Heart left ventricle (tissue), 16 donors: ENCODE measurements around the gene B4GALNT3. TPM values are rescaled to one million over a fixed set of nuclear protein-coding genes. Genes with fewer than 3 reads are reported as not detected.

Experiments
- ATAC-seq, 4 donors: fragments of 200-7000 bp; cut with Tn5 transposase; one replicate each; pipeline ENCODE4 v1.9.1; 2020 to 2022; ENCODE audit warnings: moderate library complexity in 4 of 4, mild to moderate bottlenecking in 3 of 4, moderate number of reproducible peaks in 1 of 4
- DNase-seq, 5 donors: peaks; one replicate each; pipeline ENCODE4 v3.0.0-alpha.2; 2020
- H3K27ac ChIP-seq, 12 donors: fragments of 200-600 bp; sonication (generic) in 4 of 12; one replicate each; pipeline versions ENCODE4 v1.5.0 to v1.8.0; 2016 to 2022; ENCODE audit warnings: mild to moderate bottlenecking in 2 of 12
- H3K27me3 ChIP-seq, 9 donors: fragments of 200-600 bp; sonication (generic) in 2 of 9; one replicate each; pipeline versions ENCODE4 v1.5.1 to v1.8.0; 2016 to 2022; ENCODE audit warnings: mild to moderate bottlenecking in 3 of 9
- H3K36me3 ChIP-seq, 9 donors: fragments of 200-600 bp; sonication (generic) in 2 of 9; one replicate each; pipeline versions ENCODE4 v1.5.0 to v1.8.0; 2018 to 2022; ENCODE audit warnings: mild to moderate bottlenecking in 2 of 9
- H3K4me1 ChIP-seq, 12 donors: fragments of 200-600 bp; sonication (generic) in 4 of 12; one replicate each; pipeline versions ENCODE4 v1.5.0 to v1.8.0; 2016 to 2022; ENCODE audit warnings: mild to moderate bottlenecking in 3 of 12
- H3K4me3 ChIP-seq, 12 donors: fragments of 200-600 bp; sonication (generic) in 4 of 12; one replicate each; pipeline versions ENCODE4 v1.5.0 to v1.8.0; 2017 to 2022; ENCODE audit warnings: mild to moderate bottlenecking in 9 of 12, moderate library complexity in 4 of 12
- H3K9me3 ChIP-seq, 12 donors: fragments of 200-600 bp; sonication (generic) in 4 of 12; one replicate each; pipeline versions ENCODE4 v1.5.0 to v1.8.0; 2016 to 2022; ENCODE audit warnings: mild to moderate bottlenecking in 1 of 12
- POLR2A ChIP-seq, 2 donors: fragments of 450-650 bp; IDR thresholded peaks; one replicate each; pipeline ENCODE4 v1.6.1; 2017; ENCODE audit warnings: antibody characterized with exemption in 2 of 2, mild to moderate bottlenecking in 2 of 2, moderate library complexity in 2 of 2
- WGBS, 4 donors: extraction: QIAGEN DNeasy Blood & Tissue Kit in 2 of 4; methylation state at CpG; one replicate each; pipeline versions ENCODE4 v1.1.5 to v1.1.7; 2013 to 2018; 5-methylcytosine and 5-hydroxymethylcytosine counted together
- intact Hi-C, 10 donors: fragments of 100-400 bp; cut with DNase I; formaldehyde crosslinking; loops; one replicate each; pipeline versions ENCODE4 v1.11.1 to v1.14.2; 2022
- polyA plus RNA-seq, 2 donors: library from polyadenylated mRNA; stranded (reverse); fragments of 200-250 nt; gene quantifications; one replicate each; pipeline ENCODE4 v1.2.3, GENCODE V29; 2013
- total RNA-seq, 9 donors: library from RNA; depleted of rRNA in 2 of 9; stranded (reverse); fragments of >200 nt in 2 of 9; fragmentation: NEBNext Ultra II Directional in 3 of 9; extraction: Animal tissue kit (Norgen Biotek cat#: 25700) in 3 of 9; gene quantifications; one replicate each; pipeline versions ENCODE4 v1.1.0 to v1.2.4, GENCODE V29; 2016 to 2023
- TF ChIP-seq, protein P1 (sequence below), 12 donors: fragments of 200-600 bp; sonication (generic) in 4 of 12; IDR thresholded peaks; one replicate each; pipeline versions ENCODE4 v1.5.0 to v1.8.0; 2018 to 2022; ENCODE audit warnings: antibody characterized with exemption in 12 of 12, mild to moderate bottlenecking in 5 of 12
- donor health status: ischemic (EF 13 %, LVEDD 7.1; RV severe dilation, severe dysfunction).
- donor health status: healthy with polysubstance abuse.
- donor health status: DM: no; HTN: yes; CAD: no.
- donor health status: DM: no; HTN: no; CAD: no.
- donor health status: ischemic (EF 25% LVEDD 6.9; RV normal size, moderate dysfunction).
- donor health status: ischemic (EF 25% LVEDD 5.7; RV mildly dilated, moderate dysfunction).
- donor health status: healthy.
- donor health status: DM: yes; HTN: yes; CAD: no.
- donor health status: ischemic (EF 35%, LVEDD 5.7; RV mildly dilated, moderate dysfunction).
- donor health status: nonischemic (EF 11% LVEDD 7.7; RV severe dilation, severe dysfunction).
- donor health status: DM: yes; HTN: yes; CAD: no.
- donor health status: PGD.
- donor health status: ischemic (EF 29% LVEDD 5.4; RV normal size, mild dysfunction).
- donor health status: nonischemic (EF 23%, LVEDD 6.1; RV moderate dilation, normal function).

Gene B4GALNT3
- total and polyA plus RNA-seq, 11 donors = 19.3 to 59.4 (median 34.1) TPM

DNA sequence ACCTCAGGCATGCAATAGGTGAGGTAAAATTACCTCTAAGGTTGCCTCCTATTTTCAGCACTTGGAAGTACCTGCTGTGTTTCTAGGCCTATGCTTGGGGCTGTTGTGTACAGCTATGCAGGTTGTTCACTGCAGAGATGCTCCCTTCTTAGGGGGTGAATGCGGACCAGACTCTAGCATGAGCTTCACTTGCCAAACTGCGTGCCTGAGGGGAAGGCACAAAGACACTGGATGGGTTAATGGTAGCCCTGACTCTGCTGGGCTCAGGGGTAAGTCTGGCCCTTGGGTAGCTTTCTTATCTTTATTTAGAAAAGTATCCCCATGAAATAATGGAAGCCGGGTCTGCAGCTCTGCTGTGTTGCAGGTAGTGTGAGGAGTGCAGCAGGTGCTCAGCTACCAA is 35.7 kb downstream of the B4GALNT3 start:
- Histone ChIP-seq H3K27me3 (no peaks in the 10 kb centered on the region), H3K4me3 (no peak overlapping the region), H3K4me1 (peaks cover 0 to 6% (median 0%) of the 10 kb centered on the region in 12 donors), H3K36me3 (no peaks in the 10 kb centered on the region), H3K27ac (no peak overlapping the region), H3K9me3 (peaks cover 0 to 9% (median 0%) of the 10 kb centered on the region in 12 donors)
- intact Hi-C loops = loop anchor here in 1 of 10 donors (10.0 kb wide), 1 partner anchor 49 kb away; no protein-coding TSS in a partner anchor
- ATAC-seq (no peak), DNase-seq (no peak)
- TF ChIP-seq POLR2A (IDR thresholded peaks at IDR 0.05) = no peak
- TF ChIP-seq, protein P1, sequence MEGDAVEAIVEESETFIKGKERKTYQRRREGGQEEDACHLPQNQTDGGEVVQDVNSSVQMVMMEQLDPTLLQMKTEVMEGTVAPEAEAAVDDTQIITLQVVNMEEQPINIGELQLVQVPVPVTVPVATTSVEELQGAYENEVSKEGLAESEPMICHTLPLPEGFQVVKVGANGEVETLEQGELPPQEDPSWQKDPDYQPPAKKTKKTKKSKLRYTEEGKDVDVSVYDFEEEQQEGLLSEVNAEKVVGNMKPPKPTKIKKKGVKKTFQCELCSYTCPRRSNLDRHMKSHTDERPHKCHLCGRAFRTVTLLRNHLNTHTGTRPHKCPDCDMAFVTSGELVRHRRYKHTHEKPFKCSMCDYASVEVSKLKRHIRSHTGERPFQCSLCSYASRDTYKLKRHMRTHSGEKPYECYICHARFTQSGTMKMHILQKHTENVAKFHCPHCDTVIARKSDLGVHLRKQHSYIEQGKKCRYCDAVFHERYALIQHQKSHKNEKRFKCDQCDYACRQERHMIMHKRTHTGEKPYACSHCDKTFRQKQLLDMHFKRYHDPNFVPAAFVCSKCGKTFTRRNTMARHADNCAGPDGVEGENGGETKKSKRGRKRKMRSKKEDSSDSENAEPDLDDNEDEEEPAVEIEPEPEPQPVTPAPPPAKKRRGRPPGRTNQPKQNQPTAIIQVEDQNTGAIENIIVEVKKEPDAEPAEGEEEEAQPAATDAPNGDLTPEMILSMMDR (IDR thresholded peaks at IDR 0.05) = no peak
- 56 to 87% (median 83%) methylated on average over 3 of the region's 3 CpGs for WGBS, 4 donors

DNA sequence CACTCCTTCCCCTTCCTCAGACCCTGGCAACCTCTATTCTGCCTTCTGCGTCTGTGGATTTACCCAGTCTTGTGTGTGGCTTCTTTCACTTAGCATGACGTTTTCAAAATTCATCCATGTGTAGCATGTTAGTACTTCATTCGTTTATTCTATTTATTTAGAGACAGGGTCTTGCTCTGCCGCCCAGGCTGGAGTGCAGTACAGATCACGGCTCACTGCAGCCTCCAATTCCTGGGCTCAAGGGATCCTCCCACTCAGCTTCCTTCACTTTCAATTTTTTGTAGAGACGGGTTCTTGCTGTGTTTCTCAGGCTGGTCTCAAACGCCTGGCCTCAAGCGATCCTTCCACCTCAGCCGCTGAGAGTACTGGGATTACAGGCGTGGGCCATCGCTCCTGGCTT is 37.0 kb downstream of the B4GALNT3 start:
- DNase-seq = no peak

DNA sequence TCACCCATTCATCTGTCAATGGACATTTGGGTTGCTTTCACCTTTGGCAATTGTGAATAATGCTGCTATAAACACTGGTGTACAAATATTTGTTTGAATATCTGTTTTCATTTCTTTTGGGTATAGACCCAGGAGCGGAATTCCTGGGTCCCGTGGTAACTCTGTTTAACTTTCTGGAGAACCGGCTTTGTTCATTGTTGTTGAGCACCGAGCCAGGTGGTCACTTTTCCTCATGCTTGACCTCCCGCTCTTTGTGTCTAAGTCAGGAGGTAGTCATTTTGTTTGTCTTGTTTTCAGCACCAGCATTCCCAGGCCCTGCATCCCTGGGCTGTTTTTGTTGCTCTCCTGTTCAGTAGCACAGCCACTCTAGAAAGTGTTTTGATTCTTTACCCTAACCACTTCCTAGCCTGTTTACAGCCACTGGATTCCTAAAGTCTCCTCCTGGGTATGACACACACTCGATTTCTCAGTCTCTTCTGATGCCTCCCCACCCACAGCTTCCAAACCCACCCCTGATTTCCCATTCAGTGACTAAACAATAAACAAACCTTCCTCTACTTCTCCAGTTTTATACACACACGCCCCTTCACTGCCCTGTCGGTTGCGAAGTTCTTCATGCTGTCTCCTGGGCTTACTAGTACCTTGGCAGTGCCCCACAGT is 37.9 kb downstream of the B4GALNT3 start:
- Histone ChIP-seq H3K9me3 (no peaks in the 10 kb centered on the region), H3K27me3 (no peaks in the 10 kb centered on the region), H3K36me3 (no peaks in the 10 kb centered on the region), H3K27ac (no peak overlapping the region), H3K4me1 (peaks cover 0 to 19% (median 7%) of the 10 kb centered on the region in 12 donors), H3K4me3 (no peak overlapping the region)
- DNase-seq (no peak), ATAC-seq (no peak)
- intact Hi-C loops = loop anchor here in 1 of 10 donors (10.0 kb wide), 1 partner anchor 47 kb away; no protein-coding TSS in a partner anchor
- 78 to 85% (median 80%) methylated on average over 9 of the region's 9 CpGs for WGBS, 4 donors
- TF ChIP-seq POLR2A (IDR thresholded peaks at IDR 0.05) = no peak
- TF ChIP-seq, protein P1 (IDR thresholded peaks at IDR 0.05) = no peak

More for the DNA sequence above, 37.0 kb downstream of the B4GALNT3 start:
- Histone ChIP-seq H3K9me3 (no peaks in the 10 kb centered on the region), H3K27ac (no peak overlapping the region), H3K4me1 (peaks cover 0 to 10% (median 2%) of the 10 kb centered on the region in 12 donors), H3K4me3 (no peak overlapping the region), H3K27me3 (no peaks in the 10 kb centered on the region), H3K36me3 (no peaks in the 10 kb centered on the region)
- WGBS, 4 donors = 83 to 87% (median 84%) methylated on average over 11 of the region's 11 CpGs
- no peak for ATAC-seq
- intact Hi-C loops = loop anchor here in 1 of 10 donors (10.0 kb wide), 1 partner anchor 48 kb away; no protein-coding TSS in a partner anchor
- no peak for TF ChIP-seq POLR2A (IDR thresholded peaks at IDR 0.05)
- TF ChIP-seq, protein P1 (IDR thresholded peaks at IDR 0.05) = no peak

DNA sequence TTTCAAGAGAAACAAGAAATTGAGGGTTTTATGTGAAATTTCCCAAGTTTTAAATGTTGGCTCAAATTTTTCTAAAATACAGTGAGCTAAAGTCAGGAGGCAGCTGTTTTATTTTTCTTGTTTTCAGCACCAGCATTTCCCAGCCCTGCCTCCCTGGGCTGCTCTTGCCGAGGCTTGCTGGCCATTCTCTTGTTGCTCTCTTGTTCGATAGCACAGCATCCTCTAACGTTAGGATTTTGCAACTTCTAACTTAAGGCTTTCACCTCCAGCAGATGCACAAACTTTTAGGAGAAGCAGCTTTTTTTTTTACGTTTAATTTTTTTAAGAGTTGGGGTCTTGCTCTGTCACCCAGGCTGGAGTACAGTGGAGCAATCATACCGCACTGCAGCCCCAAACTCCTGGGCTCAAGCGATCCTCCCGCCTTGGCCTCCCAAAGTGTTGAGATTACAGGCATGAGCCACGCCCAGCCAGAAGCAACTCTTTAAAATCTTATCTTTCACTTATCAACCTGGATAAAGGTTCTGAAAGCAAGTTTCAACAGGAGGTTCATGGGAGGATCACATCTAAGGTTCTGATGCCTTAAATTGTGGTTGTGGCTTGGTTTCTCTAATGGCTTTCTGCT is 40.2 kb downstream of the B4GALNT3 start:
- DNase-seq (peak in 2 of 5 donors; percentile 36 to 57), ATAC-seq (peak; percentile 58 to 74 (median 62))
- H3K36me3 ChIP-seq = no peaks in the 10 kb centered on the region
- peaks cover 0 to 31% (median 10%) of the 10 kb centered on the region in 12 donors for H3K4me1 ChIP-seq
- TF ChIP-seq, protein P1 (IDR thresholded peaks at IDR 0.05) = peak in 10 of 12 donors; percentile 13 to 62 (median 42)
- TF ChIP-seq POLR2A (IDR thresholded peaks at IDR 0.05) = no peak
- no peaks in the 10 kb centered on the region for H3K9me3 ChIP-seq
- intact Hi-C loops = loop anchor here in 9 of 10 donors (5.0 to 10.0 kb wide), 6 partner anchors 38 to 48 kb away; partner anchors contain the start of gene B4GALNT3 (in 2 of the 9)
- peak overlapping the region in 9 of 12 donors; percentile 34 to 69 (median 53) for H3K27ac ChIP-seq
- peak overlapping the region in 3 of 12 donors; percentile 13 to 26 (median 19) for H3K4me3 ChIP-seq
- 55 to 69% (median 66%) methylated on average over 8 of the region's 8 CpGs for WGBS, 4 donors
- no peaks in the 10 kb centered on the region for H3K27me3 ChIP-seq
